ENCODE data around the gene DVL2.

The DVL2 gene

DNA sequence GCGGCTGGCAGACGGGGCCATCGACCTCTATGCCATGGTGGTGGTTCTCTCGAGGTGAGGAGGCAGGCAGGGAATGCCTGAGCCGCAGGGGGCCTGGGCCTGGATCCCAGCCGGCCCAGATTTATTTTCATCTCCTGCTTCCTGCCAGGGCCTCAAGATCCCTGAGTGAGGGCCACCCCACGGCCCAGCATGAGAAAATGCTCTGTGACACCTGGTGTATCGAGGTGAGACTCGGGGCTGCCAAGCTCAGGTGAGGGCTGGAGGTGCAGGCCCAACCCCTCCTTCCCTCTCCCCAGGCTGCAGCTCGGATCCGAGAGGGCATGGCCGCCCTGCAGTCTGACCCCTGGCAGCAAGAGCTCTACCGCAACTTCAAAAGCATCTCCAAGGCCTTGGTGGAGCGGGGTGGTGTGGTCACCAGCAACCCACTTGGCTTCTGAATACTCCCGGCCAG is 9.6 kb downstream of the DVL2 start:
- no peak for DNase-seq (ENCODE audit: low read depth, low spot score)
- H3K4me3 ChIP-seq (ENCODE audit: low read length), result no peak overlapping the region
- H3K27me3 ChIP-seq (ENCODE audit: control insufficient read depth, insufficient read depth, low read length), result no peaks in the 10 kb centered on the region
- no peaks in the 10 kb centered on the region; the same call in 1 of the 2 replicates for H3K4me1 ChIP-seq (ENCODE audit: control insufficient read depth, insufficient read depth, low read length)
- no CpG with 5 or more reads among the region's 15 CpGs for WGBS (ENCODE audit: insufficient coverage, insufficient read length)
- H3K36me3 ChIP-seq (ENCODE audit: control insufficient read depth, insufficient read depth, low read length), result peaks cover 60% of the 10 kb centered on the region
- no peaks in the 10 kb centered on the region for H3K9me3 ChIP-seq (ENCODE audit: control insufficient read depth, insufficient read depth, low read length)
- no peak overlapping the region for H3K27ac ChIP-seq (ENCODE audit: low read length)

DNA sequence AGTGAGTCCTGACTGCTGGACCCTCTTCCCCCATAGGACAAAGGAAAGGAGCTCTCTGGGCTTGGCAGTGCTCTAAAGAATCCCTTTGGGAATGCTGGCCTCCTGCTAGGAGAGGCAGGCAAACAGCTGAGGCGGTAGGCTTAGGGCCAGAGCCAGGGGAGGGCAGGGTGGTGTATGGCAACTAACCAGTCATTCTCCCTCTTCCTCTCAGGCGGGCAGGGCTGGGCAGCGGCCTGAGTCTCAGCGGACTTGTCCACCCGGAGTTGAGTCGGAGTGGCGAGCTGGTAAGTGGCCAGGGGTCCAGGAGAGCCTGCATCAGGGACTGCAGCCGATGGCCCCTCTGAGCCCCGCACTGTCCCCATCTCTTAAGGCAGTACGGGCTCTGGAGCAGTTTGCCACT is 10.2 kb downstream of the DVL2 start:
- DNase-seq (ENCODE audit: low read depth, low spot score), result no peak
- WGBS (ENCODE audit: insufficient coverage, insufficient read length), result no CpG with 5 or more reads among the region's 10 CpGs
- Histone ChIP-seq H3K27me3 (ENCODE audit: control insufficient read depth, insufficient read depth, low read length) (no peaks in the 10 kb centered on the region), H3K4me3 (ENCODE audit: low read length) (no peak overlapping the region), H3K36me3 (ENCODE audit: control insufficient read depth, insufficient read depth, low read length) (peaks cover 56% of the 10 kb centered on the region), H3K27ac (ENCODE audit: low read length) (no peak overlapping the region), H3K4me1 (ENCODE audit: control insufficient read depth, insufficient read depth, low read length) (no peaks in the 10 kb centered on the region; the same call in 1 of the 2 replicates), H3K9me3 (ENCODE audit: control insufficient read depth, insufficient read depth, low read length) (no peaks in the 10 kb centered on the region)

DNA sequence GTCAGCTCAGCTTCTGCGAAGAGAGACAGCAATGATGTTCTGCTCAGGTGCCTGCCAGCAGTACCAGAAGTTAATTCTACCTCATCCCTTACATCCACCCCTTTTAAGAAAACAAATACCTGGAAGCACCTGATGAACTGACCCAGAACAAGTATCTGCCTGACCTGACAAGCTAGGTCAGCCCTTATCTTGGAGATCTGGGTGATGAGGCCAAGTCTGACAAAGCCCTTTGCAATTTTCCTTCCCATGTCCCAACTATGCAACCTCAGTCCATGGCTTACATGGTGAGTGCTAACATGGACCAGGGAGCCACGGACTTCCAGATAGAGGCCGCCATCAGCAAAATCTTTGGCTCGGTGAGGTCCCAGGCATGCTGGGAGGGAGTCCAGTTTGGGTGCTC is 10.9 kb downstream of the DVL2 start:
- H3K27ac ChIP-seq (ENCODE audit: low read length), result no peak overlapping the region
- peaks cover 50% of the 10 kb centered on the region for H3K36me3 ChIP-seq (ENCODE audit: control insufficient read depth, insufficient read depth, low read length)
- no peak for DNase-seq (ENCODE audit: low read depth, low spot score)
- WGBS (ENCODE audit: insufficient coverage, insufficient read length), result no CpG with 5 or more reads among the region's 4 CpGs
- no peak overlapping the region for H3K4me3 ChIP-seq (ENCODE audit: low read length)
- no peaks in the 10 kb centered on the region for H3K9me3 ChIP-seq (ENCODE audit: control insufficient read depth, insufficient read depth, low read length)
- no peaks in the 10 kb centered on the region; the same call in none of the 2 replicates for H3K4me1 ChIP-seq (ENCODE audit: control insufficient read depth, insufficient read depth, low read length)
- H3K27me3 ChIP-seq (ENCODE audit: control insufficient read depth, insufficient read depth, low read length), result no peaks in the 10 kb centered on the region

DNA sequence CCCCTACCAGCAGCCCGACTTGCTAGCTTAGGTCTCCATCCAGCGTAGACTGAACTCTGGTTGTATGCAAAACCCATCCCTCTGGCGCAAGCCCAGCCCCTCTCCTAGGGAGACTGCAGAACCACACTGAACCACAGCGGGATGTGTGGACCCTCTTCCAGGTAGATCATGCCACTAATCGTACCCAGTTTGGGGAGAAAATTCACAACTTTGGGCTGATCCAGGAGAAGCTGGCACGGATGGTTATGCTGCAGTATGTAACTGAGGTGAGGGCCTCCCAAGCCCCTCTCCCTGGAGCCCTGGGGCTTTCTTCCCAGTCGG is 11.4 kb downstream of the DVL2 start:
- Histone ChIP-seq H3K27me3 (ENCODE audit: control insufficient read depth, insufficient read depth, low read length) (no peaks in the 10 kb centered on the region), H3K4me3 (ENCODE audit: low read length) (no peak overlapping the region), H3K9me3 (ENCODE audit: control insufficient read depth, insufficient read depth, low read length) (no peaks in the 10 kb centered on the region), H3K27ac (ENCODE audit: low read length) (no peak overlapping the region), H3K4me1 (ENCODE audit: control insufficient read depth, insufficient read depth, low read length) (peaks cover 1% of the 10 kb centered on the region), H3K36me3 (ENCODE audit: control insufficient read depth, insufficient read depth, low read length) (peaks cover 47% of the 10 kb centered on the region)
- no peak for DNase-seq (ENCODE audit: low read depth, low spot score)
- no CpG with 5 or more reads among the region's 7 CpGs for WGBS (ENCODE audit: insufficient coverage, insufficient read length)

DNA sequence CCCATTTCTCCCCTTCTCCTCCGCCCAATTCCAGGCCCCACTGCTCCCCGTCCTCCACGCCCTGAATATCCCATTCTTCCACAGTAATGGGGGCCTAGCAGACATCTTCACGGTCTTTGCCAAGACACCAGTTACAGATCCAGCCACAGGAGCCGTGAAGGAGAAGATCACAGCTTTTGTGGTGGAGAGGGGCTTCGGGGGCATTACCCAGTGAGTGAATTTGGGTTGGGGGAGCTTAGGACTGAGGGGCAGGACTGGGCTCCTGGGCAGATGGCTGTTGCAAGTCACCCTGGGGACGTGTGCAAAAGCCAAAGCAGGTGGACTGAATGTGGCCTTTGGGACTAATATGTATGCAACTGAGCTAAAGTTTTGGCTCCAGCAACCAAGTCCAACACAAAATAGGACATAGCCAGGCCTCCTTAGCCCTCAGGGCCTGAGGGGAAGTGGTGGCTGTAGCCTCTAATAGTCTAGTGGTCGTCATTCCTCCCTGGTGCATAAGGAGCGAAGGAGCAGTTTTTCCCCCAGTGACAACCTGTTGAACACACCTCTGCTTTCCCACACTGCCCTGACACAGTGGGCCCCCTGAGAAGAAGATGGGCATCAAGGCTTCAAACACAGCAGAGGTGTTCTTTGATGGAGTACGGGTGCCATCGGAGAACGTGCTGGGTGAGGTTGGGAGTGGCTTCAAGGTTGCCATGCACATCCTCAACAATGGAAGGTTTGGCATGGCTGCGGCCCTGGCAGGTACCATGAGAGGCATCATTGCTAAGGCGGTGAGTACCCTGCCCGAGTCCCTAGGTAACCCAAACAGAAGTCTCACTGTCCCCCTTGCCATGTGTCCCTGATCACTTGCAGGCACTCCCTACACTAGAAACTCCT is 12.0 kb downstream of the DVL2 start:
- DNase-seq (ENCODE audit: low read depth, low spot score), result no peak
- no CpG with 5 or more reads among the region's 15 CpGs for WGBS (ENCODE audit: insufficient coverage, insufficient read length)
- Histone ChIP-seq H3K36me3 (ENCODE audit: control insufficient read depth, insufficient read depth, low read length) (peaks cover 42% of the 10 kb centered on the region), H3K4me1 (ENCODE audit: control insufficient read depth, insufficient read depth, low read length) (peaks cover 1% of the 10 kb centered on the region), H3K9me3 (ENCODE audit: control insufficient read depth, insufficient read depth, low read length) (no peaks in the 10 kb centered on the region), H3K27ac (ENCODE audit: low read length) (no peak overlapping the region), H3K27me3 (ENCODE audit: control insufficient read depth, insufficient read depth, low read length) (no peaks in the 10 kb centered on the region), H3K4me3 (ENCODE audit: low read length) (no peak overlapping the region)

DNA sequence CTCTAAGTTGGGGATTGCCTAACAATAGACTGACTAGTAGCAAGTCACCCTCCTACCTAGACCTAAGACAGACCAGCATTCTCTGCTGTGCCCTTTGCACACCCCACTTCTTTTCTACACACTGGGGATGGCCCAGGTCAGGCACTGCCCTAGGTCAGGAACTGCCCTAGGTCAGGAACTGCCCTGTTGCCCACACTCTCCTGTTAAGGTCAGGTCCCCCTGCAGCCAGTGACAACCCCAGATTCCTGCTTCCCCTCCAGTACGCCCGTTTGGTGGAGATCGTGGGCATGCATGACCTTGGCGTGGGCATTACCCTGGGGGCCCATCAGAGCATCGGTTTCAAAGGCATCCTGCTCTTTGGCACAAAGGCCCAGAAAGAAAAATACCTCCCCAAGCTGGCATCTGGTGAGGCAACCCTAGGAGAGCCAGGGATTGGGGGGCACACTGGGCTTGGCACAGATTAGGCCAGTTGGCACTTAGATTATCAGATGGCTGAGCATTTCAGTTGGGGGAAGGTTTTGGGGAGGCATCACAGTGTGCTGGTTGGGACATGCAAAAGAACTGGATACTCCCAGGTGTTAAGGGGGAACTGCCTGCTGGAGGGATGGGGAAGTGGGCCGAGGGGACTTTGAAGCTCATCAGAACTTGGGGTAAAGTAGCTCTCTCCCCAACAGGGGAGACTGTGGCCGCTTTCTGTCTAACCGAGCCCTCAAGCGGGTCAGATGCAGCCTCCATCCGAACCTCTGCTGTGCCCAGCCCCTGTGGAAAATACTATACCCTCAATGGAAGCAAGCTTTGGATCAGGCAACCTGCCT is 12.8 kb downstream of the DVL2 start:
- Histone ChIP-seq H3K9me3 (ENCODE audit: control insufficient read depth, insufficient read depth, low read length) (no peaks in the 10 kb centered on the region), H3K27me3 (ENCODE audit: control insufficient read depth, insufficient read depth, low read length) (no peaks in the 10 kb centered on the region), H3K4me3 (ENCODE audit: low read length) (no peak overlapping the region), H3K36me3 (ENCODE audit: control insufficient read depth, insufficient read depth, low read length) (peaks cover 34% of the 10 kb centered on the region), H3K27ac (ENCODE audit: low read length) (no peak overlapping the region), H3K4me1 (ENCODE audit: control insufficient read depth, insufficient read depth, low read length) (peaks cover 1% of the 10 kb centered on the region; the same call in 1 of the 2 replicates)
- WGBS (ENCODE audit: insufficient coverage, insufficient read length), result no CpG with 5 or more reads among the region's 10 CpGs
- DNase-seq (ENCODE audit: low read depth, low spot score), result no peak

DNA sequence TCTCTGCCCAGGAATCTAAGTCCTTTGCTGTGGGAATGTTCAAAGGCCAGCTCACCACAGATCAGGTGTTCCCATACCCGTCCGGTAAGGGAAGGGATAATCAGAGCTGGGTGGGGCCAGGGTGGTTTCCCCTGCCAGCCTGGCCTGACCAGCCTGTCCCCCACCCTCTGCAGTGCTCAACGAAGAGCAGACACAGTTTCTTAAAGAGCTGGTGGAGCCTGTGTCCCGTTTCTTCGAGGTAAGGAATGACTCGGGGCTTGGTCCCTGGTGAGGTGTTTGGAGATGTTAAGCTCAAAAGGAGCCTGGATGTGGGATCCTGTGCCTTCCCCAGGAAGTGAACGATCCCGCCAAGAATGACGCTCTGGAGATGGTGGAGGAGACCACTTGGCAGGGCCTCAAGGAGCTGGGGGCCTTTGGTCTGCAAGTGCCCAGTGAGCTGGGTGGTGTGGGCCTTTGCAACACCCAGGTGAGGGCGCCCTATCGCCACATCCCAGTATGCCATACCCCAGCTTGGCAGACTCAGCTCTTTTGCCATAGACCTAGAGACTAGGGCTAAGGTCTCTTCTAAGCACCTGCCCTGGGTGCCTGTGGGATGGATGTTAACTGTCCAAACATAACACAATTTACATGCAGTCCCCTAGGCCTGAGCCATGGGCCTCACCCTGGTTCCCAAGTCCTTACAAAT is 13.6 kb downstream of the DVL2 start:
- peaks cover 3% of the 10 kb centered on the region for H3K4me1 ChIP-seq (ENCODE audit: control insufficient read depth, insufficient read depth, low read length)
- H3K4me3 ChIP-seq (ENCODE audit: low read length), result peak overlapping the region; percentile 71; the same call in 1 of the 2 replicates
- WGBS (ENCODE audit: insufficient coverage, insufficient read length), result no CpG with 5 or more reads among the region's 11 CpGs
- no peak for DNase-seq (ENCODE audit: low read depth, low spot score)
- H3K9me3 ChIP-seq (ENCODE audit: control insufficient read depth, insufficient read depth, low read length), result no peaks in the 10 kb centered on the region
- H3K27me3 ChIP-seq (ENCODE audit: control insufficient read depth, insufficient read depth, low read length), result no peaks in the 10 kb centered on the region
- peaks cover 29% of the 10 kb centered on the region for H3K36me3 ChIP-seq (ENCODE audit: control insufficient read depth, insufficient read depth, low read length)
- H3K27ac ChIP-seq (ENCODE audit: low read length), result no peak overlapping the region

DNA sequence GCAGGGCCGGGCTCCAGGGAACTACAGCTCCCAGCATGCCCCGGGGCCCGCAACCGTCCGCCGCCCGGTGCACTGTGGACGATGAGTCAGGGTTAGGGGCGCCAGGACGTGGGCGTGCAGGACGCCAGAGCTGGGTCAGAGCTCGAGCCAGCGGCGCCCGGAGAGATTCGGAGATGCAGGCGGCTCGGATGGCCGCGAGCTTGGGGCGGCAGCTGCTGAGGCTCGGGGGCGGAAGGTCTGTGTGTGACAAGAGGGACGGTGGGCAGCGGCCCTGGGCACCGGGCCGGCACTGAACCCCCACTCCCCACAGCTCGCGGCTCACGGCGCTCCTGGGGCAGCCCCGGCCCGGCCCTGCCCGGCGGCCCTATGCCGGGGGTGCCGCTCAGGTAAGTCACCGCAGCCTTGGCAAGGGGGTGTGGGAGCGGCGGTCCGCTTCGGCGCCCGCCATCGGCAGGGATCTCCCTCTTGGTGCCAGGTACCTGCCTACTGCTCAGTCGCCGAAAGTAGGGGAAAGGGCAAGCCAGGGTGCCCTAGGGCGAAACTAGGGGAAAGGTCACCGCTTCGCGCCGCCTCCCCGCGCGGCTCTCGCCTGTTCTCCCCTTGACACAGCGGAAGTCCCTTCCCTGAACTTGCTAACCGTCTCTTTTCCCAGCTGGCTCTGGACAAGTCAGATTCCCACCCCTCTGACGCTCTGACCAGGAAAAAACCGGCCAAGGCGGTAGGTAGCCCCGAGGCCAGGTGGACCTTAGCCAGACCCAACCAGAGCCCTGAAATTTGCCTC is 14.3 kb downstream of the DVL2 start, which contains the start of the genes ACADVL and DLG4:
Gene ACADVL, plus strand, starts transcription at position 127 of the 781 bp plus-strand sequence. Its CDS starts 47 bp downstream, at position 174.
Gene DLG4, minus strand, starts transcription at position 25 of the 781 bp plus-strand sequence.
- Histone ChIP-seq H3K36me3 (ENCODE audit: control insufficient read depth, insufficient read depth, low read length) (peaks cover 29% of the 10 kb centered on the region), H3K27me3 (ENCODE audit: control insufficient read depth, insufficient read depth, low read length) (no peaks in the 10 kb centered on the region), H3K4me1 (ENCODE audit: control insufficient read depth, insufficient read depth, low read length) (peaks cover 3% of the 10 kb centered on the region), H3K9me3 (ENCODE audit: control insufficient read depth, insufficient read depth, low read length) (no peaks in the 10 kb centered on the region), H3K27ac (ENCODE audit: low read length) (no peak within 1 kb of the TSS), H3K4me3 (ENCODE audit: low read length) (peak within 1 kb of the TSS; percentile 71)
- WGBS (ENCODE audit: insufficient coverage, insufficient read length), result no CpG with 5 or more reads among the region's 63 CpGs
- peak; percentile 61 for DNase-seq (ENCODE audit: low read depth, low spot score)

DNA sequence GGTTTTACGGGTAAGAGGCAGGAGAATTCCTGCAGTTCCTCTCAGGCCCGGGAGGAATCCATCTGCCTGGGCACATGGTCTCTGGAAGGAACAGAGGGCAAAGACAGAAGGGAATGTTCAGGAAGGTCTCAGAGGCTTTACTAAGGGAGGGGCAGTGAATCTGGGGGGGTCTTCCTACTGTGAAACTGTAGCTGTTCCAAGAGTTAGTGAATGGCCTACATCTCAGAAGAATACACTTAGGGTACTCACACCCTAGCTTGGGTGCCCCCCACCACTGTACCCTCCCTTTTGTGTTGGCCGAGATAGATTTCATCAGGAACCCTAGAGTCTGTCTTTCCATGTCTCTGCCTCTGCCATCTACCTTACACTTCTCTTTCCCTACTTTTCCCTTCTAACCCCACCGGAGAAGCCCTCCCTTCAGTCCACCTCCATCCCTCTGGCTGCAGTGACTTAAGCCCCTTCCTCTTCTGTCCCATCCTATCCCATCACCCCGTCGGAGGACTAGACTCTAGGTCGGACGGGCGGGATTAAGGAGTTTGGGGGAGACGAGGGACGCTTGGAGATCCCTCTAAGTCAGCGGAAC is 15.0 kb downstream of the DVL2 start:
- H3K9me3 ChIP-seq (ENCODE audit: control insufficient read depth, insufficient read depth, low read length), result no peaks in the 10 kb centered on the region
- H3K27me3 ChIP-seq (ENCODE audit: control insufficient read depth, insufficient read depth, low read length), result no peaks in the 10 kb centered on the region
- no CpG with 5 or more reads among the region's 12 CpGs for WGBS (ENCODE audit: insufficient coverage, insufficient read length)
- DNase-seq (ENCODE audit: low read depth, low spot score), result no peak
- no peak overlapping the region for H3K27ac ChIP-seq (ENCODE audit: low read length)
- peaks cover 25% of the 10 kb centered on the region for H3K36me3 ChIP-seq (ENCODE audit: control insufficient read depth, insufficient read depth, low read length)
- H3K4me1 ChIP-seq (ENCODE audit: control insufficient read depth, insufficient read depth, low read length), result peaks cover 3% of the 10 kb centered on the region
- H3K4me3 ChIP-seq (ENCODE audit: low read length), result peak overlapping the region; percentile 71; the same call in 1 of the 2 replicates

All from iPS DF 6.9 (cell line).